ENCODE data around the gene DNMT3A.

The DNMT3A gene

GRCh38 chr2:25347846-25348245 lies 6.1 kb upstream of the DNMT3A start:
- DNase-seq (ENCODE audit: low read depth in 3 of 3, low spot score in 1 of 3) = no peak

GRCh38 chr2:25347205-25347815 lies 5.6 kb upstream of the DNMT3A start:
- DNase-seq (ENCODE audit: low read depth in 3 of 3, low spot score in 1 of 3) = no peak

GRCh38 chr2:25343187-25343825 lies 1.6 kb upstream of the DNMT3A start:
- no peak for DNase-seq (ENCODE audit: low read depth in 3 of 3, low spot score in 1 of 3)

DNA sequence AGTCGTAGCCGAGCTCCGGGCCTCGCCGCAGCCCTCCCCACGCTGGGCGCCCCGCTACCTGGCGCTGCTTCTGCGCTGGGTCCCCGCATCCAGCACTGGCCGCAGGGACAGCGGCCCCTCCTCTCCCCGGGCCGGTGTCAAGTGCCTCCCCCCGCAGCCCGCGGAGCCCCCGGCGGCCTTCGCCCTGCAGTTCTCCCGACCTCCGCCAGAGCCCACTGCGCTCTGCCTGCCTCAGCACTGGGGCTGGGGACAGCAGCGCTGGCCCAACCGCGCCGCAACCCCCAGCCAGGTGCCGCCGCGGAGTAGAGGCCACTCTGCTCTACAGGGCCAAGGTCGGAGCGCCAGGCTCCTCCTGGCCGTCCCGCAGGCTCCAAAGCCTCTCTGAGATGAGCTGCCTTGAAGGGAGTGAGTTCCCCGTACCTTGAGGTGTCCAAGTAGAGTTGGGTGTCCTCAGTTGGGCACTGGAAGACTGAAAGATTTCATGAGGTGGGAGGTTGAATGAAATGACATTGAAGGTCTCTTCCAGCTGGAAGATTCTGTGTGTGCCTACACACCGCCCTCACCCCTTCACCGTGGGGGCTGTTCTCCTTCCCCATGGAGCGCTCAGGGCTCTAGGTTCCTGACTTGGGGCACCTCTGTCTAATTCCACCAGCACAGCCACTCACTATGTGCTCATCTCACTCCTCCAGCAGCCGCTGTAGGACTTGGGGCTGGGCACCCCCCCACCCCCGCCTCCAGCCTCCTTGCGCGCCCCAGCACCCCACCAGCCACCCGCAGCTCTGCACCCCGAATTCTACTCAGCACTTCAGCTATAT lies 854 bp upstream of the DNMT3A start:
- DNase-seq (ENCODE audit: low read depth in 3 of 3, low spot score in 1 of 3) = peak; percentile 37 to 69 (median 52)

DNA sequence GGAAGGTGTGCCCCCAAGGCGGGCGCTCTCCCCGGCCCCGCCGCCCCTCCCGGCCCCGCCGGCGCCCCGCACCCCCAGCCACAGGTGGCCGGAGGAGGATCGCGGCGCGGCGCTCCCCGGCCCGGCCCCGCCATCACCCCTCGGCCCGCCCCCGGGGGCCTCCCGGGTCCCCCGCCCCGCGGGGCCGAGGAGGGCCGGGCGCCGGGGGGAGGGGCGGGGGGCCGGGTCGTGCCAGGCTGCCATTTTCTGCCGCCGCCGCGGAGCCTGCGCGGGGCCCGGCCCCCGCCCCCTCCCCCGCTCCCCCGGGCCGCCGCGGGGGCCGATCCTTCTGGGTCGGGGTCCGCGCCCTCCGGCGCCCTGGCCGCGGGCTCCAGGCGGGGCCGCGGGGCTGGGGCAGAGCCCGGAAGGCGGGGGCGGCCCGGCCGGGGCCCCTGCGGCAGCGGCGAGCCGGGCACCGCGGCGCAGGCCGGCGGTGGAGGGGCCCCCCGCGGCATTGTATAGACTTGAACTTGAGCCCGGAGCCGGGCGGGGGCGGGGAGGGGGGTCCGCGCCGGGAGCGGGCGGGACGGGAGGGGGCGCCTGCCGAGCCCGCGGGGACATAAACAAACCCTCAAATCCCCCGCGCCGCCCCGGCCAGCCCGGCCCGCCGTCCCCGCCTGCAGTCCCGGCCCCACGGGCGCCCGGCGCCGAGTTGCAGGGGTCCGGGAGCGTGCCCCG lies 556 bp downstream of the DNMT3A start:
- no peak for DNase-seq (ENCODE audit: low read depth in 3 of 3, low spot score in 1 of 3)

DNA sequence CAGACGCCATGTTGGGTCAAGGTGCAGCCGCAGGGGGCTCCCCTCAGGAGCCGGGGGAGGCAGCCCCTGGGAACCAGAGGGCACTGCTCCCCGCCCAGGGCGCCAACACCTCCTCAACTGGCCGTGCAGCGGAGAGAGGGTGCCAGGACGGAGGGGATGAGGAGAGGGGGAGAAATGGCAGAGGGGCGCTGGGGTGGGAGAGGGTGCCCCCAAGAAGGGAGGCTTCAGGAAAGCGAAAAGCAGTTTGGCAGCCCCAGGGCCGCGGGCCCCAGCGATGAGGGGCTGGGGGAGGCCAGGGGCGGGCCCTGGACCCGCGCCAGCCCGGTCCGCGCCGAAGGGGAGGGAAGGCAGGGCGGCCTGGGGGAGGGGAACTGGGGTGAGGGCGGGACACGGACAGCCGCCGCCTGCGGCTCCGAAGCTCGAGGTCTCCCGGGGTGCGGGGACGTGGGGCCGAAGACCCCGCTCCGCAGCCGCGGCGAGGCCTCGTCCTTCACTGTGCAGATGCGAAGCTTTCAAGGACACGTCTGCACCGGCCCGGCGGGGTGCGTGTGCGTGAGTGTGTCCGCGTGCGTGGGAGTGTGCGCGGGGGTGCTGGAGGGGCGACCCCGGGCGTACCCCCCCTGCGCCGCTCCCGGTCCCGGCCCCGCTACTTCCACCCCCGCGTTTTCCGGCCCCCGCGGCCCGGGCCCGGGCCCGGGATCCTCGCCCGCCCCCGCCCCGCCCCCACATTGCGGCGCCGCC lies 1.4 kb downstream of the DNMT3A start:
- DNase-seq (ENCODE audit: low read depth in 3 of 3, low spot score in 1 of 3) = no peak

- no peak for DNase-seq (ENCODE audit: low read depth in 3 of 3, low spot score in 1 of 3)
Measured at GRCh38 chr2:25339791-25340180, 1.9 kb downstream of the DNMT3A start.

DNA sequence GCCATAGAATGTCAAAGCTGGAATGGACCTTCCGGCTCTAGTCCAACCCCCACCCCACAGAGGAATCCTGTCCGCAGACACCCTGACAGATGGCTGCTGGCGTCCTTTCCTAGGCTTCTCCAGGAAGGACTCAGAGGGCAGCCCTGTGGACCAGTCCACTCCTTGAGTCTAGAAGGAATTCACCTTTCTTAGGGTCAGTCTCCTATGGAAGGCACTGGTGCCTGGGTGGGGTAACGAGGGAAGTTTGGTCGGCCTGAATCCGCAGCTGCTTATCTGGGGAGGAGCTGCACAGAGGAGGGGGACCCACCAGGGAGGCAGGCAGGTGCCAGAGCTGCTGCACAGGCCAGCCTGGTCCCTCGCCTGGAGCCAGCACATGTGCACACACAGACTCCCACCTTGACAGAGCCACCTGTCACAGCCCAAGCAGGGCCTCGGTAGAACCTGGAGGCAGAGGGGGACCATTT lies 2.5 kb downstream of the DNMT3A start:
- DNase-seq (ENCODE audit: low read depth in 3 of 3, low spot score in 1 of 3) = no peak

DNA sequence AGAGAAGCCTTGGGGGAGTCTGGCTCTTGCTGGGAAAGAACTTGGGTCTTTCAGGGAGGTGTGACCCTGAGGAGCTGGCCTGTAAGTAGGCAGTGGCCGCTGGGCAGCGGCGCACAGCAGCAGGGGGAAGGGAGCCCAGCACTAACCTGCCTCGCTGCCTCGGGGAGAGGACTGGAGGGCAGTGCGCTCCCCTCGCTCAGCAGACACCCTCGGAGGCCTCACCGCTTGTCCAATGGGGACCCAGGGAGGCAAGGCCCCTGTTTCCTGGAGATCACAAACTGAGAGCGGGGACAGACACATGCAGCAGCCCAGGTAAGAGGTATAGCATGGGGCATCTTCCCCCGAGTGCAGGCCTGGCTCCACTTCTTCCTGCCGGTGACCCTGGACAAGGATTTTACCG lies 3.3 kb downstream of the DNMT3A start:
- no peak for DNase-seq (ENCODE audit: low read depth in 3 of 3, low spot score in 1 of 3)

GRCh38 chr2:25337891-25338290 lies 3.8 kb downstream of the DNMT3A start:
- no peak for DNase-seq (ENCODE audit: low read depth in 3 of 3, low spot score in 1 of 3)

- DNase-seq (ENCODE audit: low read depth in 3 of 3, low spot score in 1 of 3) = no peak
Measured at GRCh38 chr2:25337276-25337675, 4.4 kb downstream of the DNMT3A start.

DNA sequence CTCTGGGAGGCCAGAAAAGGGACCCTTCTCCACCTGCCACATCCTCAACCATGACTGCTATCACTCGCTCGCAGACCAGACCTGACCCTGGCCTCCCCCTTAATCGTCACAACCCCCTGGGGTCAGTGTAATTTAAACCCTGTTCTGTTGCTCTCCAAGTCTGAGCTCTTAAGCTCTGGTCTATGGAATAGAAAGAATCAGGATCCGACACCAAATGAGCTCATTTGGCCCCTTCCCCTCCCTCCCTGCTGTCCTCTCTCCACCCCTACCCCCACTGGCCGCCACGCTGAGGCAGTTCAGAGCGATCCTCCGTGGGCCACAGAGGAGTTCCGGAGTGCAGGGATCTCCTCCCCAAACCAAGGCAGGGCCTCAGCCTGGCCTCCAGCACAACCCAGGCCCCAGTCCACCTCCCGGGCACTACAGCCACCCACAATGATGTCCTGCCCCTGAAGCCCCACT lies 5.3 kb downstream of the DNMT3A start:
- DNase-seq (ENCODE audit: low read depth in 3 of 3, low spot score in 1 of 3) = no peak

DNA sequence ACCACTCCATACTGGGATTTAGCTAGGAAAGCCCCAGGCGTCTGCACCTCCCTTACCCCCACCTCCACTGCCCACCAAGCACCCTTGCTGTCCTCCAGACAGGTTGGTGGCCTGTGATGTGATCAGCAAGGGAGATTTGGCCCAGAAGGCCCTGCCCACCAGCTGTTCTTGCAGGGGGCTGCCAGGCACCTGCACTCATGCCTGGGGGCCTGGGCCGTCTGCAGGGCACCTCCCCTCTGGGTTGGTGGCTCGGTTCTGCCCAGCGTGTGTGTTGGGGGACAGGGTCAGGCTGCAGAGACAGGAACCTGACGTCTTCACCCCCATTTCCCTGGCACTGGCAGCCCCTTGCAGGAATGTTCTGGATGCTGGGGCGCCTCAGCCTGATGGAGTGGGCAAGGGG lies 5.8 kb downstream of the DNMT3A start:
- no peak for DNase-seq (ENCODE audit: low read depth in 3 of 3, low spot score in 1 of 3)

GRCh38 chr2:25335204-25335603 lies 6.5 kb downstream of the DNMT3A start:
- no peak for DNase-seq (ENCODE audit: low read depth in 3 of 3, low spot score in 1 of 3)

- DNase-seq (ENCODE audit: low read depth in 3 of 3, low spot score in 1 of 3) = no peak
Measured at GRCh38 chr2:25334482-25334881, 7.2 kb downstream of the DNMT3A start.

DNA sequence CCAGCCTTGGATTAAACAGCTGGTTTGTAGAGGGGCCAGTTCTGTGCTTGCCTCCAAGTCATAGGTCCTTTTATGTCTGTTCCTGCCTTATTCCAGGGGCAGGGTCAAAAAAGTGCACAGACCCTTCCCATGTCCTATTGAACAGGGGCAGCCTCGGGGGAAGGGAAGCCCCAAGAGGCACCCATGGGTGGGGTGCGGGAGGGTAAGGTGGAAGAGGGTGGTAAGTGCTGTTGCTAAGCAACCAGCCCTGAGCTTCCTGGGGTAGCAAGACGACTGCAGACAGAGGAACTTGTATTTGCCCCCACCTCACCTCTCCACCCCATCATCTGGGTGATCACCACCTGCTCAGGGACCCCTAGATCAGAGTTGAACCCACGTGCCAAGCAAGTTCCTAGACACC lies 7.7 kb downstream of the DNMT3A start:
- DNase-seq (ENCODE audit: low read depth in 3 of 3, low spot score in 1 of 3) = no peak

DNA sequence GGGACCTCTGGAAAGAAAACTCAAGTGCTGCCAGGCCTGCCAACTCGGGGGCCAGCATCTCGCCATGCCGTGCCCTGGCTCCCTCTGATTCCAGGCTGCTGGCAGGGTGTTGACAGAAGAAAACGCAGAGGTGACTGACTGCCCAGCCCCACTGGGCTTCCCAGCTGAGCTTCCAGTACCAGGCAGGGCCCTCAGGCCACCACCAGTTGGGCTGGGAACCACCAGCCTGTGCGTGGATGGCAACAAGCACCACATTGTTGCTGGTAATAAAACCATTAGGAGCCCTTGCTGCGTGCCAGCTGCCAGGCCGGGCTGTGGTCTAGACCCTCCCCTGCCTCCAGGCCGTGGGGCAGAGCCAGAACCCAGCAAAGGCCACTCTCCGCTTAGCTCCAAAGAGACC lies 9.2 kb downstream of the DNMT3A start:
- DNase-seq (ENCODE audit: low read depth in 3 of 3, low spot score in 1 of 3) = no peak

- peak in 1 of 3 donors; percentile 60 for DNase-seq (ENCODE audit: low read depth in 3 of 3, low spot score in 1 of 3)
Measured at GRCh38 chr2:25331686-25332365, 9.9 kb downstream of the DNMT3A start.

DNA sequence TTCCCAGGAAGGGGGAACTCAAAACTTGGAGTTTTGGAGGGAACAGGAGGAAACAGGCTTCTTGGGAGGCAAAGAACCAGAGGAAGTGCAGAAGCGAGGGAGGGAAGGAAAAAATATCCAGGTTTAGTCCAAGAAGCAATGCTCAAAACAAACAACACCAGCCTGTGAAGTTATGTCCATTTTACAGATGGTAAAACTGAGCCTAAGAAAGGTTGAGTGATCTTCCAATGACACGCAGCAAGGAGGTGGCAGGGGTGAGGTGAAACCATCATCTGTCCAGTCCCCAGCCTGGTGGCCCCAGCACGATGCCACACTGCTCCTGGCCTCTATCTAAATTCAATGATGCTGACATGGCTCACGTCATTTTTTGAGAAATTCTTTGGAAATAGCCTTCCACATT lies 10.8 kb downstream of the DNMT3A start:
- no peak for DNase-seq (ENCODE audit: low read depth in 3 of 3, low spot score in 1 of 3)

GRCh38 chr2:25330273-25330672 lies 11.5 kb downstream of the DNMT3A start:
- no peak for DNase-seq (ENCODE audit: low read depth in 3 of 3, low spot score in 1 of 3)

Data from stimulated activated CD4-positive, alpha-beta T cell treated with anti-CD3 and anti-CD28 coated beads, TNF-alpha, amount 100 ng/mL, for 1 hour (primary cell).